ENCODE measurements around the gene TMC2. TPM values are rescaled to one million over a fixed set of nuclear protein-coding genes. Genes with fewer than 3 reads are reported as not detected.

The TMC2 gene
- total RNA-seq, 2 experiments from 2014 or later: not detected

- POLR2A ChIA-PET: interaction anchor here (1.0 to 1.5 kb wide), 5 partner anchors 34 to 186 kb away, joined by 3 to 6 read pairs (median 5); partner anchors contain the start of genes NOP56 and PTPRA
- no peak for DNase-seq
- TF ChIP-seq CTCF (IDR thresholded peaks at IDR 0.05): no peak
- H3K4me1 Mint-ChIP-seq (ENCODE audit: low read depth): peaks cover 22% of the 10 kb centered on the region
- intact Hi-C loops (cut with micrococcal nuclease): loop anchor here (10.0 kb wide), 1 partner anchor 167 kb away; no protein-coding TSS in a partner anchor
- H3K36me3 Mint-ChIP-seq (ENCODE audit: low read depth): no peaks in the 10 kb centered on the region
- CTCF ChIA-PET: interaction anchor here (0.8 to 9.7 kb wide), 20 partner anchors 11 to 296 kb away, joined by 3 to 110 read pairs (median 6); no protein-coding TSS in a partner anchor
- ATAC-seq: no peak
- H3K27ac Mint-ChIP-seq: no peak overlapping the region
- H3K9me3 Mint-ChIP-seq: peaks cover 2% of the 10 kb centered on the region
- peaks cover 35% of the 10 kb centered on the region for H3K27me3 Mint-ChIP-seq
- H3K4me3 Mint-ChIP-seq: no peak overlapping the region
Measured at GRCh38 chr20:2687514-2687913, 151.1 kb downstream of the TMC2 start.

GRCh38 chr20:2688041-2688591 is 151.7 kb downstream of the TMC2 start:
- ChIA-PET POLR2A (interaction anchor here (0.7 to 1.8 kb wide), 11 partner anchors 15 to 332 kb away, joined by 3 to 6 read pairs (median 4); partner anchors contain the start of genes NOP56 and PTPRA), CTCF (interaction anchor here (0.8 to 9.7 kb wide), 23 partner anchors 10 to 295 kb away, joined by 3 to 110 read pairs (median 5); partner anchors contain the start of gene IDH3B)
- TF ChIP-seq CTCF (IDR thresholded peaks at IDR 0.05): peak; percentile 94
- ATAC-seq (peak; percentile 95), DNase-seq (peak; percentile 94)
- H3K27me3 Mint-ChIP-seq: peaks cover 31% of the 10 kb centered on the region
- H3K9me3 Mint-ChIP-seq: peaks cover 2% of the 10 kb centered on the region
- no peak overlapping the region for H3K27ac Mint-ChIP-seq
- H3K4me1 Mint-ChIP-seq (ENCODE audit: low read depth): peaks cover 22% of the 10 kb centered on the region
- H3K36me3 Mint-ChIP-seq (ENCODE audit: low read depth): no peaks in the 10 kb centered on the region
- no peak overlapping the region for H3K4me3 Mint-ChIP-seq
- intact Hi-C loops (cut with micrococcal nuclease): loop anchor here (2.0 to 10.0 kb wide), 2 partner anchors 55 to 167 kb away; no protein-coding TSS in a partner anchor

- intact Hi-C loops (cut with micrococcal nuclease): no loop called here
- peaks cover 22% of the 10 kb centered on the region for H3K4me1 Mint-ChIP-seq (ENCODE audit: low read depth)
- H3K36me3 Mint-ChIP-seq (ENCODE audit: low read depth): no peaks in the 10 kb centered on the region
- no peak overlapping the region for H3K27ac Mint-ChIP-seq
- ChIA-PET CTCF (interaction anchor here (0.6 to 9.7 kb wide), 4 partner anchors 39 to 387 kb away, joined by 4 to 110 read pairs (median 38); no protein-coding TSS in a partner anchor), POLR2A (no interaction called here)
- ATAC-seq (no peak), DNase-seq (no peak)
- peaks cover 37% of the 10 kb centered on the region for H3K27me3 Mint-ChIP-seq
- H3K9me3 Mint-ChIP-seq: peaks cover 2% of the 10 kb centered on the region
- no peak for TF ChIP-seq CTCF (IDR thresholded peaks at IDR 0.05)
- no peak overlapping the region for H3K4me3 Mint-ChIP-seq
Measured at GRCh38 chr20:2690213-2690612, 153.8 kb downstream of the TMC2 start.

GRCh38 chr20:2690718-2691117 is 154.3 kb downstream of the TMC2 start:
- H3K27me3 Mint-ChIP-seq: peaks cover 38% of the 10 kb centered on the region
- intact Hi-C loops (cut with micrococcal nuclease): no loop called here
- H3K9me3 Mint-ChIP-seq: peaks cover 2% of the 10 kb centered on the region
- ChIA-PET POLR2A (no interaction called here), CTCF (interaction anchor here (9.7 kb wide), 1 partner anchor 51 kb away, joined by 110 read pairs; no protein-coding TSS in a partner anchor)
- TF ChIP-seq CTCF (IDR thresholded peaks at IDR 0.05): no peak
- H3K4me3 Mint-ChIP-seq: no peak overlapping the region
- no peak overlapping the region for H3K27ac Mint-ChIP-seq
- peaks cover 22% of the 10 kb centered on the region for H3K4me1 Mint-ChIP-seq (ENCODE audit: low read depth)
- H3K36me3 Mint-ChIP-seq (ENCODE audit: low read depth): no peaks in the 10 kb centered on the region
- ATAC-seq (no peak), DNase-seq (no peak)

GRCh38 chr20:2691127-2691526 is 154.8 kb downstream of the TMC2 start:
- Mint-ChIP-seq H3K9me3 (peaks cover 2% of the 10 kb centered on the region), H3K4me1 (ENCODE audit: low read depth) (peaks cover 22% of the 10 kb centered on the region), H3K36me3 (ENCODE audit: low read depth) (no peaks in the 10 kb centered on the region), H3K27me3 (peaks cover 42% of the 10 kb centered on the region), H3K27ac (no peak overlapping the region), H3K4me3 (peak overlapping the region; percentile 79)
- TF ChIP-seq CTCF (IDR thresholded peaks at IDR 0.05): no peak
- POLR2A ChIA-PET: interaction anchor here (0.9 kb wide), 1 partner anchor 38 kb away, joined by 4 read pairs; the partner anchor contains the start of gene NOP56
- DNase-seq: no peak
- CTCF ChIA-PET: interaction anchor here (9.7 kb wide), 1 partner anchor 51 kb away, joined by 110 read pairs; no protein-coding TSS in a partner anchor
- no peak for ATAC-seq
- intact Hi-C loops (cut with micrococcal nuclease): no loop called here

Data from activated CD8-positive, alpha-beta T cell treated with anti-CD3 and anti-CD28 coated beads for 36 hours (primary cell).